Neural progenitor cell (in vitro differentiated cells): Measurements from ENCODE around the gene SPDYE11. TPM values are rescaled to one million over a fixed set of nuclear protein-coding genes. Genes with fewer than 3 reads are reported as not detected.
A peak's percentile ranks its signal among the peaks of the same experiment; 100 is the strongest.
"Not testable (repeated sequence)": the region's sequence is repeated elsewhere in the genome, so short reads cannot be mapped to it uniquely, and the experiment has no call there.

Experiments
- DNase-seq: peaks from one replicate; pipeline ENCODE4 v3.0.0-alpha.2; 2016; ENCODE audit warnings: low spot score
- H2AFZ ChIP-seq: fragments of 200-600 bp; sonication (generic); replicated peaks from 2 replicates; pipeline ENCODE4 v1.6.1; 2016; ENCODE audit warnings: antibody characterized with exemption
- H3F3A ChIP-seq: fragments of 200-600 bp; sonication (generic); 2 replicates; pipeline ENCODE4 v1.6.1; 2016; ENCODE audit warnings: antibody characterized with exemption, low read depth
- H3K27ac ChIP-seq: fragments of 200-600 bp; sonication (generic); 2 replicates; pipeline ENCODE4 v1.5.1; 2016; ENCODE audit warnings: mild to moderate bottlenecking
- H3K27me3 ChIP-seq: fragments of 200-600 bp; sonication (generic); 2 replicates; pipeline ENCODE4 v1.6.1; 2016; ENCODE audit warnings: mild to moderate bottlenecking, moderate library complexity
- H3K36me3 ChIP-seq: fragments of 200-600 bp; sonication (generic); 2 replicates; pipeline ENCODE4 v1.5.1; 2016
- H3K4me1 ChIP-seq: fragments of 200-600 bp; sonication (generic); 2 replicates; pipeline ENCODE4 v1.6.1; 2016; ENCODE audit warnings: mixed run types
- H3K4me2 ChIP-seq: fragments of 200-600 bp; sonication (generic); 2 replicates; pipeline ENCODE4 v1.6.1; 2016
- H3K4me3 ChIP-seq: fragments of 200-600 bp; sonication (generic); 2 replicates; pipeline ENCODE4 v1.5.1; 2016
- H3K79me2 ChIP-seq: fragments of 200-600 bp; sonication (generic); 2 replicates; pipeline ENCODE4 v1.6.1; 2016; ENCODE audit warnings: low read depth
- H3K9ac ChIP-seq: fragments of 200-600 bp; sonication (generic); 2 replicates; pipeline ENCODE4 v1.6.1; 2016
- H3K9me3 ChIP-seq: fragments of 200-600 bp; sonication (generic); 2 replicates; pipeline ENCODE4 v1.5.1; 2016; ENCODE audit warnings: low read depth
- H4K20me1 ChIP-seq: fragments of 200-600 bp; sonication (generic); 2 replicates; pipeline ENCODE4 v1.6.1; 2016; ENCODE audit warnings: low read depth
- H3K27ac Mint-ChIP-seq: 3 replicates; pipeline ENCODE4 v1.8.0; 2021; ENCODE audit warnings: mixed read lengths
- H3K27me3 Mint-ChIP-seq: 2 replicates; pipeline ENCODE4 v1.8.0; 2022; ENCODE audit warnings: low read depth, mild to moderate bottlenecking, inconsistent platforms, moderate library complexity, mixed read lengths; ENCODE audit not compliant: insufficient read depth
- H3K36me3 Mint-ChIP-seq: 3 replicates; pipeline ENCODE4 v1.8.0; 2021; ENCODE audit warnings: mixed read lengths
- H3K4me1 Mint-ChIP-seq: 3 replicates; pipeline ENCODE4 v1.8.0; 2021; ENCODE audit warnings: mixed read lengths
- H3K4me3 Mint-ChIP-seq: 3 replicates; pipeline ENCODE4 v1.8.0; 2021; ENCODE audit warnings: mild to moderate bottlenecking, moderate library complexity, mixed read lengths
- H3K9me3 Mint-ChIP-seq: 3 replicates; pipeline ENCODE4 v1.8.0; 2020; ENCODE audit warnings: mixed read lengths
- total RNA-seq: library from RNA; depleted of rRNA; stranded (reverse); fragments of >200 nt; gene quantifications from 2 replicates; pipeline ENCODE4 v1.2.3, GENCODE V29; 2015; ENCODE audit warnings: low replicate concordance

SPDYE11 gene
- not detected in 2 replicates for total RNA-seq

GRCh38 chr7:73057811-73058210 lies at the start of gene SPDYE11:
SPDYE11 (minus strand) TSS chr7:73057911; CDS start chr7:73056111, 1,800 bp downstream.
- not testable (repeated sequence) for H3K4me2 ChIP-seq, H3K9me3 ChIP-seq, H3K9ac ChIP-seq, H3K36me3 Mint-ChIP-seq, H3K4me1 Mint-ChIP-seq, H2AFZ ChIP-seq, H3K9me3 Mint-ChIP-seq, H3K4me1 ChIP-seq, H4K20me1 ChIP-seq, DNase-seq, H3K4me3 Mint-ChIP-seq, H3K27me3 ChIP-seq, H3K36me3 ChIP-seq, H3K27ac Mint-ChIP-seq, H3K79me2 ChIP-seq, H3K4me3 ChIP-seq, H3K27ac ChIP-seq, H3K27me3 Mint-ChIP-seq, H3F3A ChIP-seq

GRCh38 chr7:73085938-73086337 lies 28.2 kb upstream of the SPDYE11 start, which contains the start of gene SPDYE9:
SPDYE9 (minus strand) TSS chr7:73086038; CDS start chr7:73084238, 1,800 bp downstream.
- not testable (repeated sequence) for H3K4me3 ChIP-seq, H3K4me1 ChIP-seq, H3K4me1 Mint-ChIP-seq, H3F3A ChIP-seq, H4K20me1 ChIP-seq, H3K27ac Mint-ChIP-seq, H3K4me2 ChIP-seq, H3K36me3 ChIP-seq, H3K27me3 ChIP-seq, H3K36me3 Mint-ChIP-seq, H3K27ac ChIP-seq, H3K9ac ChIP-seq, H2AFZ ChIP-seq, H3K79me2 ChIP-seq, H3K9me3 Mint-ChIP-seq, H3K27me3 Mint-ChIP-seq, DNase-seq, H3K4me3 Mint-ChIP-seq, H3K9me3 ChIP-seq

- H3K4me3 Mint-ChIP-seq: not testable (repeated sequence)
Observed at GRCh38 chr7:73029666-73030065, 28.0 kb downstream of the SPDYE11 start, which contains the start of gene SPDYE8. SPDYE8 (minus strand) TSS chr7:73029766; CDS start chr7:73027966, 1,800 bp downstream.

GRCh38 chr7:73006491-73006890 lies 51.2 kb downstream of the SPDYE11 start:
- H3K27me3 ChIP-seq, H3K9me3 ChIP-seq, H3F3A ChIP-seq, H2AFZ ChIP-seq, H3K4me1 Mint-ChIP-seq, H3K9ac ChIP-seq, H3K4me1 ChIP-seq, H3K9me3 Mint-ChIP-seq, H3K27ac Mint-ChIP-seq, H3K27ac ChIP-seq, H3K36me3 ChIP-seq, H4K20me1 ChIP-seq, H3K36me3 Mint-ChIP-seq, H3K27me3 Mint-ChIP-seq: not testable (repeated sequence)
- Histone ChIP-seq H3K4me2 (peak overlapping the region; percentile 97), H3K79me2 (peaks cover 12% of the 10 kb centered on the region), H3K4me3 (peak overlapping the region; percentile 65)
- H3K4me3 Mint-ChIP-seq: peak overlapping the region; percentile 59
- peak; percentile 2 for DNase-seq

More at GRCh38 chr7:73029666-73030065, 28.0 kb downstream of the SPDYE11 start, which contains the start of gene SPDYE8:
- not testable (repeated sequence) for H3K4me2 ChIP-seq, H3F3A ChIP-seq, H3K9me3 ChIP-seq, H3K4me1 Mint-ChIP-seq, H3K4me1 ChIP-seq, H3K9ac ChIP-seq, H4K20me1 ChIP-seq, H3K27me3 Mint-ChIP-seq, H3K4me3 ChIP-seq, H3K27me3 ChIP-seq, H3K36me3 ChIP-seq, H3K27ac Mint-ChIP-seq, H3K79me2 ChIP-seq, H2AFZ ChIP-seq, H3K27ac ChIP-seq, DNase-seq, H3K36me3 Mint-ChIP-seq, H3K9me3 Mint-ChIP-seq

- not testable (repeated sequence) for H4K20me1 ChIP-seq, H3K27me3 Mint-ChIP-seq, H3K9me3 Mint-ChIP-seq, H2AFZ ChIP-seq, H3K27me3 ChIP-seq, H3K4me1 Mint-ChIP-seq, H3K36me3 Mint-ChIP-seq, H3K36me3 ChIP-seq, H3F3A ChIP-seq, H3K9me3 ChIP-seq, H3K4me1 ChIP-seq
- Mint-ChIP-seq H3K27ac (peak overlapping the region; percentile 93), H3K4me3 (peak overlapping the region; percentile 99)
- Histone ChIP-seq H3K79me2 (peaks cover 12% of the 10 kb centered on the region), H3K9ac (peak overlapping the region; percentile 70), H3K4me3 (peak overlapping the region; percentile 71), H3K27ac (peak overlapping the region; percentile 81), H3K4me2 (peak overlapping the region; percentile 71)
- peak; percentile 95 for DNase-seq
Observed at GRCh38 chr7:73005693-73006447, 51.8 kb downstream of the SPDYE11 start.

- H3K9me3 ChIP-seq, H3K9ac ChIP-seq, H3F3A ChIP-seq, H3K27ac Mint-ChIP-seq, H3K4me1 ChIP-seq, H3K27me3 Mint-ChIP-seq, H4K20me1 ChIP-seq, DNase-seq, H3K36me3 Mint-ChIP-seq, H3K4me1 Mint-ChIP-seq, H3K36me3 ChIP-seq, H2AFZ ChIP-seq, H3K27ac ChIP-seq, H3K9me3 Mint-ChIP-seq, H3K27me3 ChIP-seq: not testable (repeated sequence)
- peak overlapping the region; percentile 99 for H3K4me3 Mint-ChIP-seq
- Histone ChIP-seq H3K79me2 (peaks cover 12% of the 10 kb centered on the region), H3K4me2 (peak overlapping the region; percentile 68), H3K4me3 (peak overlapping the region; percentile 71)
Observed at GRCh38 chr7:73005356-73005692, 52.4 kb downstream of the SPDYE11 start.

GRCh38 chr7:72997887-72998468 lies 59.7 kb downstream of the SPDYE11 start:
- H3K4me2 ChIP-seq, H3K27ac ChIP-seq, H3K9me3 ChIP-seq, H3K36me3 Mint-ChIP-seq, H3K4me3 Mint-ChIP-seq, H3K27me3 Mint-ChIP-seq, H3K36me3 ChIP-seq, H3K4me1 ChIP-seq, H3K9me3 Mint-ChIP-seq, DNase-seq, H4K20me1 ChIP-seq, H3K27me3 ChIP-seq, H3K9ac ChIP-seq, H3K27ac Mint-ChIP-seq, H2AFZ ChIP-seq, H3K4me3 ChIP-seq, H3F3A ChIP-seq, H3K79me2 ChIP-seq, H3K4me1 Mint-ChIP-seq: not testable (repeated sequence)
